Duodenal mucosa (tissue), 2 donors: ENCODE measurements around the gene PLS3.
"Not testable (repeated sequence)": the region's sequence is repeated elsewhere in the genome, so short reads cannot be mapped to it uniquely, and the experiment has no call there.

Experiments
- H3K27ac ChIP-seq: one replicate; pipeline ENCODE4 v1.7.0; 2013; ENCODE audit warnings: low read depth, low read length
- H3K27me3 ChIP-seq, 2 donors: one replicate each; pipeline ENCODE4 v1.7.0; 2013; ENCODE audit warnings: low read length in 2 of 2, control low read depth in 1 of 2; ENCODE audit not compliant: insufficient read depth in 2 of 2, control insufficient read depth in 1 of 2
- H3K36me3 ChIP-seq, 2 donors: one replicate each; pipeline ENCODE4 v1.7.0; 2013; ENCODE audit warnings: low read length in 2 of 2, control low read depth in 1 of 2; ENCODE audit not compliant: insufficient read depth in 2 of 2, control insufficient read depth in 1 of 2
- H3K4me1 ChIP-seq, 2 donors: one replicate each; pipeline ENCODE4 v1.7.0; 2013; ENCODE audit warnings: low read length in 2 of 2, control low read depth in 1 of 2; ENCODE audit not compliant: insufficient read depth in 2 of 2, control insufficient read depth in 1 of 2
- H3K4me3 ChIP-seq, 2 donors: one replicate each; pipeline ENCODE4 v1.7.0; 2013; ENCODE audit warnings: low read length in 2 of 2, low read depth in 1 of 2
- H3K9ac ChIP-seq, 2 donors: one replicate each; pipeline ENCODE4 v1.7.0; 2013; ENCODE audit warnings: low read length in 2 of 2, low read depth in 1 of 2
- H3K9me3 ChIP-seq, 2 donors: one replicate each; pipeline ENCODE4 v1.7.0; 2013; ENCODE audit warnings: low read length in 2 of 2, control low read depth in 1 of 2; ENCODE audit not compliant: control insufficient read depth in 1 of 2

Gene PLS3

GRCh38 chrX:115639334-115639880 is 78.4 kb downstream of the PLS3 start:
- Histone ChIP-seq H3K27me3 (no peaks in the 10 kb centered on the region), H3K9me3 (no peaks in the 10 kb centered on the region), H3K9ac (no peak overlapping the region), H3K4me1 (no peaks in the 10 kb centered on the region), H3K27ac (no peak overlapping the region), H3K4me3 (no peak overlapping the region), H3K36me3 (peaks cover 3 to 4% of the 10 kb centered on the region in 2 donors)

- Histone ChIP-seq H3K36me3 (peaks cover 4 to 11% of the 10 kb centered on the region in 2 donors), H3K9ac (no peak overlapping the region), H3K27ac (no peak overlapping the region), H3K4me1 (no peaks in the 10 kb centered on the region), H3K9me3 (no peaks in the 10 kb centered on the region), H3K4me3 (no peak overlapping the region), H3K27me3 (no peaks in the 10 kb centered on the region)
Measured at GRCh38 chrX:115642311-115642710, 81.3 kb downstream of the PLS3 start.

GRCh38 chrX:115642895-115643530 is 82.0 kb downstream of the PLS3 start:
- Histone ChIP-seq H3K9ac (no peak overlapping the region), H3K4me1 (no peaks in the 10 kb centered on the region), H3K27ac (no peak overlapping the region), H3K36me3 (peaks cover 4 to 8% of the 10 kb centered on the region in 2 donors), H3K4me3 (no peak overlapping the region), H3K9me3 (no peaks in the 10 kb centered on the region), H3K27me3 (no peaks in the 10 kb centered on the region)

GRCh38 chrX:115644397-115644796 is 83.4 kb downstream of the PLS3 start:
- H3K9me3 ChIP-seq, H3K27ac ChIP-seq, H3K9ac ChIP-seq, H3K27me3 ChIP-seq, H3K36me3 ChIP-seq, H3K4me1 ChIP-seq, H3K4me3 ChIP-seq: not testable (repeated sequence)

- Histone ChIP-seq H3K4me1 (no peaks in the 10 kb centered on the region), H3K36me3 (peaks cover 0 to 8% of the 10 kb centered on the region in 2 donors), H3K9me3 (no peaks in the 10 kb centered on the region), H3K9ac (no peak overlapping the region), H3K27me3 (no peaks in the 10 kb centered on the region), H3K4me3 (no peak overlapping the region), H3K27ac (no peak overlapping the region)
Measured at GRCh38 chrX:115649461-115650063, 88.6 kb downstream of the PLS3 start.

GRCh38 chrX:115650449-115650848 is 89.5 kb downstream of the PLS3 start:
- Histone ChIP-seq H3K27me3 (no peaks in the 10 kb centered on the region), H3K4me3 (no peak overlapping the region), H3K9me3 (no peaks in the 10 kb centered on the region), H3K27ac (no peak overlapping the region), H3K36me3 (peaks cover 0 to 8% of the 10 kb centered on the region in 2 donors), H3K4me1 (no peaks in the 10 kb centered on the region), H3K9ac (no peak overlapping the region)

GRCh38 chrX:115650916-115651315 is 89.9 kb downstream of the PLS3 start:
- H3K36me3 ChIP-seq: peaks cover 0 to 8% of the 10 kb centered on the region in 2 donors
- no peaks in the 10 kb centered on the region for H3K27me3 ChIP-seq
- no peak overlapping the region for H3K4me3 ChIP-seq
- H3K9ac ChIP-seq: no peak overlapping the region
- no peak overlapping the region for H3K27ac ChIP-seq
- no peaks in the 10 kb centered on the region for H3K4me1 ChIP-seq
- H3K9me3 ChIP-seq: no peaks in the 10 kb centered on the region

- Histone ChIP-seq H3K27ac (no peak overlapping the region), H3K9me3 (no peaks in the 10 kb centered on the region), H3K9ac (no peak overlapping the region), H3K27me3 (no peaks in the 10 kb centered on the region), H3K4me3 (no peak overlapping the region), H3K4me1 (no peaks in the 10 kb centered on the region), H3K36me3 (no peaks in the 10 kb centered on the region)
Measured at GRCh38 chrX:115652221-115652620, 91.2 kb downstream of the PLS3 start.

GRCh38 chrX:115665122-115665521 is 104.1 kb downstream of the PLS3 start:
- Histone ChIP-seq H3K27me3 (no peaks in the 10 kb centered on the region), H3K4me3 (no peak overlapping the region), H3K9ac (no peak overlapping the region), H3K9me3 (no peaks in the 10 kb centered on the region), H3K36me3 (no peaks in the 10 kb centered on the region), H3K4me1 (no peaks in the 10 kb centered on the region), H3K27ac (no peak overlapping the region)

- Histone ChIP-seq H3K27me3 (no peaks in the 10 kb centered on the region), H3K36me3 (no peaks in the 10 kb centered on the region), H3K4me3 (no peak overlapping the region), H3K4me1 (no peaks in the 10 kb centered on the region), H3K9ac (no peak overlapping the region), H3K27ac (no peak overlapping the region), H3K9me3 (no peaks in the 10 kb centered on the region)
Measured at GRCh38 chrX:115679460-115679859, 118.5 kb downstream of the PLS3 start.
